Mucosa of stomach (tissue), 1 donor: ENCODE measurements around the gene CAV2.

Source experiments
- H3K27me3 ChIP-seq: one replicate; pipeline ENCODE4 v1.7.0; 2013; ENCODE audit warnings: mild to moderate bottlenecking, low read length; ENCODE audit not compliant: control insufficient read depth, insufficient read depth
- H3K36me3 ChIP-seq: one replicate; pipeline ENCODE4 v1.7.0; 2013; ENCODE audit warnings: low read length; ENCODE audit not compliant: control insufficient read depth, insufficient read depth
- H3K4me1 ChIP-seq: one replicate; pipeline ENCODE4 v1.7.0; 2013; ENCODE audit warnings: mild to moderate bottlenecking, low read length; ENCODE audit not compliant: control insufficient read depth, insufficient read depth
- H3K4me3 ChIP-seq: one replicate; pipeline ENCODE4 v1.7.0; 2013; ENCODE audit warnings: low read length
- H3K9ac ChIP-seq: one replicate; pipeline ENCODE4 v1.7.0; 2013; ENCODE audit warnings: mild to moderate bottlenecking, low read length, moderate library complexity
- H3K9me3 ChIP-seq: one replicate; pipeline ENCODE4 v1.7.0; 2013; ENCODE audit warnings: mild to moderate bottlenecking, low read length, moderate library complexity; ENCODE audit not compliant: control insufficient read depth
- donor health status: Pancreatic carcinoma.

Gene CAV2

GRCh38 chr7:116527521-116527920, 28.0 kb downstream of the CAV2 start:
- Histone ChIP-seq H3K4me1 (peaks cover 11% of the 10 kb centered on the region), H3K9me3 (no peaks in the 10 kb centered on the region), H3K4me3 (no peak overlapping the region), H3K36me3 (no peaks in the 10 kb centered on the region), H3K9ac (peak overlapping the region; percentile 2), H3K27me3 (peaks cover 38% of the 10 kb centered on the region)

GRCh38 chr7:116528008-116528789, 28.7 kb downstream of the CAV2 start:
- no peaks in the 10 kb centered on the region for H3K9me3 ChIP-seq
- peak overlapping the region; percentile 31 for H3K9ac ChIP-seq
- H3K4me1 ChIP-seq, result peaks cover 11% of the 10 kb centered on the region
- H3K36me3 ChIP-seq, result no peaks in the 10 kb centered on the region
- peaks cover 38% of the 10 kb centered on the region for H3K27me3 ChIP-seq
- no peak overlapping the region for H3K4me3 ChIP-seq

- Histone ChIP-seq H3K4me3 (no peak overlapping the region), H3K4me1 (peaks cover 11% of the 10 kb centered on the region), H3K27me3 (peaks cover 38% of the 10 kb centered on the region), H3K9me3 (no peaks in the 10 kb centered on the region), H3K36me3 (no peaks in the 10 kb centered on the region), H3K9ac (no peak overlapping the region)
Measured at GRCh38 chr7:116529250-116529649, 29.7 kb downstream of the CAV2 start.

- H3K27me3 ChIP-seq, result peaks cover 29% of the 10 kb centered on the region
- H3K36me3 ChIP-seq, result no peaks in the 10 kb centered on the region
- no peak overlapping the region for H3K4me3 ChIP-seq
- peaks cover 5% of the 10 kb centered on the region for H3K4me1 ChIP-seq
- H3K9ac ChIP-seq, result no peak overlapping the region
- H3K9me3 ChIP-seq, result no peaks in the 10 kb centered on the region
Measured at GRCh38 chr7:116530107-116530820, 30.7 kb downstream of the CAV2 start.

- H3K9me3 ChIP-seq, result no peaks in the 10 kb centered on the region
- no peak overlapping the region for H3K9ac ChIP-seq
- peaks cover 11% of the 10 kb centered on the region for H3K27me3 ChIP-seq
- H3K4me1 ChIP-seq, result no peaks in the 10 kb centered on the region
- H3K4me3 ChIP-seq, result no peak overlapping the region
- no peaks in the 10 kb centered on the region for H3K36me3 ChIP-seq
Measured at GRCh38 chr7:116532102-116532688, 32.7 kb downstream of the CAV2 start.

GRCh38 chr7:116534790-116535189, 35.3 kb downstream of the CAV2 start:
- Histone ChIP-seq H3K27me3 (no peaks in the 10 kb centered on the region), H3K4me3 (no peak overlapping the region), H3K9me3 (no peaks in the 10 kb centered on the region), H3K36me3 (no peaks in the 10 kb centered on the region), H3K9ac (no peak overlapping the region), H3K4me1 (no peaks in the 10 kb centered on the region)

- Histone ChIP-seq H3K4me1 (no peaks in the 10 kb centered on the region), H3K27me3 (no peaks in the 10 kb centered on the region), H3K4me3 (no peak overlapping the region), H3K9me3 (no peaks in the 10 kb centered on the region), H3K9ac (no peak overlapping the region), H3K36me3 (no peaks in the 10 kb centered on the region)
Measured at GRCh38 chr7:116535416-116535815, 35.9 kb downstream of the CAV2 start.

GRCh38 chr7:116538138-116538537, 38.6 kb downstream of the CAV2 start:
- Histone ChIP-seq H3K9ac (no peak overlapping the region), H3K4me3 (no peak overlapping the region), H3K27me3 (no peaks in the 10 kb centered on the region), H3K36me3 (no peaks in the 10 kb centered on the region), H3K4me1 (no peaks in the 10 kb centered on the region), H3K9me3 (no peaks in the 10 kb centered on the region)

GRCh38 chr7:116539879-116540278, 40.3 kb downstream of the CAV2 start:
- Histone ChIP-seq H3K4me1 (no peaks in the 10 kb centered on the region), H3K36me3 (no peaks in the 10 kb centered on the region), H3K9me3 (no peaks in the 10 kb centered on the region), H3K9ac (no peak overlapping the region), H3K27me3 (no peaks in the 10 kb centered on the region), H3K4me3 (no peak overlapping the region)

GRCh38 chr7:116540743-116541142, 41.2 kb downstream of the CAV2 start:
- Histone ChIP-seq H3K36me3 (no peaks in the 10 kb centered on the region), H3K9ac (no peak overlapping the region), H3K9me3 (no peaks in the 10 kb centered on the region), H3K27me3 (no peaks in the 10 kb centered on the region), H3K4me1 (no peaks in the 10 kb centered on the region), H3K4me3 (no peak overlapping the region)

- Histone ChIP-seq H3K36me3 (no peaks in the 10 kb centered on the region), H3K4me3 (no peak overlapping the region), H3K9ac (no peak overlapping the region), H3K27me3 (no peaks in the 10 kb centered on the region), H3K9me3 (no peaks in the 10 kb centered on the region), H3K4me1 (no peaks in the 10 kb centered on the region)
Measured at GRCh38 chr7:116541951-116542350, 42.4 kb downstream of the CAV2 start.

GRCh38 chr7:116542618-116543017, 43.1 kb downstream of the CAV2 start:
- H3K9ac ChIP-seq, result no peak overlapping the region
- no peaks in the 10 kb centered on the region for H3K4me1 ChIP-seq
- H3K36me3 ChIP-seq, result no peaks in the 10 kb centered on the region
- no peak overlapping the region for H3K4me3 ChIP-seq
- H3K9me3 ChIP-seq, result no peaks in the 10 kb centered on the region
- H3K27me3 ChIP-seq, result no peaks in the 10 kb centered on the region
